NCI-H226 (cell line): ENCODE results near the gene LIFR.
"Not testable (repeated sequence)": the region's sequence is repeated elsewhere in the genome, so short reads cannot be mapped to it uniquely, and the experiment has no call there.

Experiments
- DNase-seq: peaks from one replicate; pipeline ENCODE4 v3.0.0-alpha.2; 2015

LIFR gene

DNA sequence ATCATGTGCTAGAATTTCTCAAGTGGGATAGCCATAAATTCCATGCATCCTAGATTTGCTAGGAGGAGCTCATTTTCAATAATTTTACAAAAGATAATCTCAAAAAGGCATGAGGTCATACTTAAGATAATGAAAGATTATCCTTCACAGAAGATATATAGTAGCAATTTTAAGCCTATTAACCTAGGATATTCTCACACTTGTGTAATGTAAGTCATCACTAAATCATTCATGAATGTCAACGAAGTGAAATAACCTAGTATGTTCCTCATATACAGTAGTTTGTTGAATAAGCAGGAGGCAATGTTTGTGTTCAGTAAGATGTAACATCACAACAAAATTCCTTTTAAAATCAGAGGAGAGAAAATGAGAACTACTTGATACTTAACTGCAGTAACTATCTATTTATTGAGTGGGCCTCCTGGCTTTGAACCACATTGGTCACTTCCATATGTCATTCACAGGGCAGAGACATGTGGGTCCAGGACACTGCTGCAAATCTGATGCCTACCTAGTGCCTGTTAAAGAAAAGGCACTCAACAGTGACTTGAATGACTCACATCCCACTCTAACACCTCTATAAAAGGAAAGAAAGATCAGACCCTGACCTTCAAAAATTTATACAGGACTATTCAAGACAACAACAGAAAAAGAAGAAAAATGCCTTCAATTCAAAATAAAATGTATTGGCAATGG, 8.2 kb downstream of the LIFR start:
- DNase-seq: peak; percentile 24

- no peak for DNase-seq
Measured at GRCh38 chr5:38547257-38547656, 9.2 kb downstream of the LIFR start.

DNA sequence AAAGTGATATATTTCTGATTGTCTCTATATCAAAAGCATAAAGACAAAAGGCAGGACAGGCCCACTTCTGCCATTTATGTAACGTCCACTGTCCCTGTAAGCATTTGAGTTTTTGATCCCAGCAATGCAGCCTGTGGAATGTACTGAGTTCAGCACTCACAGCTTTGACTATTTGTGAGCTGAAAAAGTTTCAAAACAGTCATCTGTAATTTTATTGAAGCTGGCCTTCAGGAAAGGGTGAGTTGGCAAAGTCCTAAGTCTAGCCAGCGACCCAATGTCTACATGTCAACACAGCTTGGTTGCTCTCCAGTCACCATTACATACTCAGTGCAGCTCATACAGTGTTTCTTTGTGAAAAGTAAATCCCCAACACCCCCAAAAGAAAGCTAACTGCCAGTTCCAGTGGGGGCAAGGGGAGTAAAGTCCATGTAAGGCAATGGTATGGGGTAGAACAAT, 9.7 kb downstream of the LIFR start:
- no peak for DNase-seq

DNA sequence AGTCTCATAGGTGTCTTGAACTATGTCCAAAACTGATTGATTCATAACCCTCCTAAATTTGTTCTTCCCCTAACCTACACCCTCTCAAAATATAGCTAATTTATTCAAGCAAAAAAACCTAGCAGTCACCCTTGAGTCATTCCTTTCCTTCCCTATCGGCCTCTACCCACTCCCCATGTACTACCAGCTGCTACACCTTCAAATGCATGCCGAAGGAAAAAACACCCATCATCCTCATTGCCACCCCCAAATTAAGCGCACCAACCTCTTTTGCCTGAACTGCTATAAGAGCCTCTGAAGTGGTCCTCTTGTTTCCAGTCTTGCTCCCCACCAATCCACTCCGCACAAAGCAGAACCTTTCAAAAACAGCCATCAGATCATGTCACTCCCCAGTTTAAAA, 12.6 kb downstream of the LIFR start:
- DNase-seq: no peak

- no peak for DNase-seq
Measured at GRCh38 chr5:38543074-38543473, 13.4 kb downstream of the LIFR start.

DNA sequence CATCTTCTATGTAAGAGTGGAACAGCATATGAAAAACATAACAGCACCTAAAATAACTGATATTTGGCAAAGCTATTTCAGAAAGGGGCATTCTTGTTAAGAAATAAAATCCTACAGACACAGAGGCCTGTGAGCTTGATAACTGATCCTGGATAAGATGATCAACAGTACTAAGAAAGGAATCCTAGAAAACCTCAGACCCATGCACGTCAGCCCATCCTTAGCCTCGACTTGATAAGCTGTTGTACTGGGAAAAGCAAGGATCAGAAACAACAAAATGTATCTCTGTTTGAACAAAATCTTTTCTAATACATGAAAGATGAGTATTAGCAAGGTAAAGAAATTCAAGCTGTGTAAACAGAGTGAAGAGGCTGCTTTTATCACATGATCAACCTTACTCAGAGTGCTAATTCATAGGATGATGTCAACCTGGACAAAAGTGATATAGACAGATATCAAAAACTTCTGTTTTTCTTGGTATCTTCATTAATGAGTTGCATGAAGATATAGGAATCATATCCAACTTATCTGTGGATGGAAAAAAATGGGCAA, 15.2 kb downstream of the LIFR start:
- no peak for DNase-seq

- DNase-seq: no peak
Measured at GRCh38 chr5:38540314-38540713, 16.1 kb downstream of the LIFR start.

DNA sequence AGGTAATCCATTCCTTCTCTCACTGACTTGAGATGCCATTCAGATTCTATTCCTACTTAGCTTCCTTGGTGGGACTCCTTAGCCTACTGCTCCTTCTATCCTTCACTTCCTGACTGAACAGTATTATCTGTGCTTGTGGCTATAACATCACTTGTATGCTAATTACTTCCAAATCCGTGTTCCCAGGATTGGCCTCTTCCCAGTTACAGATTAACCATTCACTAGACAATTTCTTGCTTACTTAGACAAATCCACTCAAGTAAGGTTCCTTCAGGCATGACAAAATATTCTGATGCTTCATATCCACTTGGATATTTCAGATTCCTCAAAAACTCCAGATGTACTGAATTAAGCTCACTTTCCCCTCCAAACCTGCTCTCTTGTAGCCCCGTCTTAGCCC, 18.3 kb downstream of the LIFR start:
- no peak for DNase-seq

DNA sequence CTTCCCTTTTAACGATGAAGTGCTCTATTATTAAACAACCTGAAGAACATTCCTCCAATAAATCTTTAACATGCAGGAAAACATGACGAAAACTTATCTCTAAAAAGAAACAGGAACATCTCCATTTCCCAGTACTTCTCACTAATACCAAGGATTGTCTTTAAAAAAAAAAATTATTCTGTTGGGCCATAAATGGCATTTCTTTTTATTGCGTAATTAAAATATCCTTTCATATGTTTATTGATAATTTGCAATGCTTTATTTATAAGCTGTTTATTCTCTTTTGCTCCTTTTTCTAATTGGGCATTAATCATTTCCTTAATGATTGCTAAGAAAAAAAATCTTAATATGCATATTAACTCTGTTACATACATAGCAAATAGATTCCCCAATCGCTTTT, 18.9 kb downstream of the LIFR start:
- DNase-seq: no peak

DNA sequence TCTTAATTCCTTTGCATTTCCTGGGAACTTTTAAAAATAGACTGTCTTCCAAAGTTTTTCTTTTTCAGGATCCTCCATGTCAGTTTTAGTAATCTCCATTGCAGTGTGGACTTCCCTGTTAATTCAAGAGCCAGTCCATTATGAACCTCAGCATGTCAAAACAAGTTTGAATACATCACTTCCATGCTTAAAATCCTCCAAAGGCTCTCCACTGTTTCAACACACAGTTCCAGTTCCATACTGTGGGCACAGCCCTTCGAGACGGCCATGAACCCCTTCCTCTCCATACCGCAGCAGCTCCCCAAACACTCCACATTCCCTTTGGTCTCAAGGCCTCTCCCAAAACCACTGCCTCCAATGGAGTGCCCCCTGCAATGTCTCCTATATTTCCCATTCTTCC, 19.5 kb downstream of the LIFR start:
- DNase-seq: no peak

DNA sequence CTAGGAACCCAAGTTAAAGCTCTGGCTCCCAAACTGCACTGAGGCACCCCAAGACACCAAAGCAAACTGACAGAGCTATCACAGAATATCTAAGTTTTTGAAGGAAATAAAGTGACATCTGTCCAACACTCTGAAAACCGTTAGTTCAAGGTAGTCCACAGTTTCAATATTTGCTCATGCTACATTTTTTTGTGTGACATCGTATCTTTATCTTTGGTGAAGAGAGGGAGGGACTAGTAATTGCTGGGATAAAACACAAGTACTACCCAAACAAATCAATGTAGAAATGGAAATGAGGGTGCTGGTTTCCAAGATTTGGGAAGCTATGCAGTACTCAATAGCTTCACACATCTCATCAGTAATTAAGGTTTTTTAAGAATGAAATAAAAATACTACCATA, 20.6 kb downstream of the LIFR start:
- no peak for DNase-seq

- DNase-seq: no peak
Measured at GRCh38 chr5:38535248-38535750, 21.1 kb downstream of the LIFR start.

- no peak for DNase-seq
Measured at GRCh38 chr5:38534156-38534453, 22.3 kb downstream of the LIFR start.

DNA sequence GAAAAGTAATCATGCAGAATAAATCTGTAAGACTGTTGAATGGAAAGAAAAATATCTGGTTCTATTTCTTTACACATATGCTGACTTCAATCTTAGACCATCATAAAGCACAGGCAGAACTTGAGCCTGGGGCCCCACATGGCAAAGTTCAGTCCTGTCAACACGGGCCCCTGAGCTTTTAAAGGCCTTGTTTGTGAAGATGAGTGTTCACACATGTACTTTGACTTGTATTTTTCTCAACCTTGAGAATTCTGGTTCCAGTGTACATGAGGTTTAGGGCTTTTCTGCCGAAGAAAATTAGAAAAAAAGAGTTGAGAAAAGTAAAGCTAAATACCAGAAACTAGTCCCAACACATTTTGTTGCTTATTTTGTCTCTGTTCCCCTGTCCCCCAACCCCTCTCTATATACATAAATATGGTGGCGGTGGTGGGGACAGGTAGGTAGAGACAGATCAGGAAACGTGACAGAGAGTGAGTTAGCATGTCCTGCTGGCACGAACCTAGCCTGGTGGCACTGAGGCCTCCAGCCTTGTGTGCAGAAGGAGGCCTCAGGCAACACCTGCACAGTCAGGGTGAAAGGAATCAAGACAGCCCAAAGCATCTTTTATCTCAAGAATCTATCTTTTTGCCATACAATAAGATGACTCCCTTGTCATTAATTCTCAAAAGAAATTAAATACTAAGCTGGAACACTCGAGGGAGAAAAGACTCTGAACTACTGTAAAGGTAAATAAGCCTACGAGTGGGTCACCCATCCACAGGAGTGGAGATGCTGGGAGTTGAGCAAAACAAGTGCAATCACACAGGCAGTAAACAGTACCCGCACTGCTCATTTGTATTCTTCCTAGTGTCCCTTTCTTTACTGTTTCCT, 22.9 kb downstream of the LIFR start:
- DNase-seq: no peak

DNA sequence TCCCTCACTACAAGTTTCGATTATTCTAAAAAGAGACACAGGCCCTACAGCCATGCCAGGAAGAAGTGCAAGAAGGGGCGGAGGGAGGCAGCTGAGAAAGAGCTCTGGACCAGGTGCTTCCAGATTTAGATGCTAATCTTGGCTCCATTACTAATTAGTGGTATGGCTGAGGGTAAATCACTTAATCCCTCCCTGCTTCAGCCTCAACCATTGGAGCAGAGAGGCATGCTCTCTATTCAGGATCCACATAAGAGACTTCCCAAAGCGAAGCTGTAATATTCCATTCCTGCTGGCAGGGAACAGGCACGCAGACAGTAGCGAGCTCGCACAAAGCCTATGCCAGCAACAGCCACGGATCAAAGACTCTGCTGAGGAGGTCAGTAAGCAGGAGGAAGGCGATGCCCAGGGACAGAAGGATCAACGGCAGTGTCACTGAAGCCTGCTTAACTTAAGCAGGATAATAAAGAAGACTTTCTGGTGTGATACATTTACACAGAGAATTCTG, 24.2 kb downstream of the LIFR start:
- DNase-seq: no peak

DNA sequence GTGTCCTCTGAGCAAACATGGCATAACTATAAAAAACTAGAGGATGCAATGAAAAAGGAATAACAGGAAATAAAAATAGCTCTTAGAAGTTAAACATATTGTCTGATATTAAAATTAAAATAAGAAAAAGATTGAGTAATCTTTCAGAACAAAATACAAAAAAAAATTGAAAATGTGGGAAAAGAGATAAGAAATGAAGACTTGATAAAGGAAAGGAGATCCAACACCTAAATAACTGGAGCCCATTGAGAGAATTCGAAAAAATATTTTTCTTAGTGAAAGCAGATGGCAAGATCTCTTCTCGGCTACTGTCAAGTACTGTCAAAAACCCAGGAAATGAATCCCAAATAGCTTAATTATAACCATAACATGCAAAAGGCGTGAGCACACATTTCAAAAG, 24.9 kb downstream of the LIFR start:
- DNase-seq: no peak

GRCh38 chr5:38529955-38530646, 26.3 kb downstream of the LIFR start:
- no peak for DNase-seq

DNA sequence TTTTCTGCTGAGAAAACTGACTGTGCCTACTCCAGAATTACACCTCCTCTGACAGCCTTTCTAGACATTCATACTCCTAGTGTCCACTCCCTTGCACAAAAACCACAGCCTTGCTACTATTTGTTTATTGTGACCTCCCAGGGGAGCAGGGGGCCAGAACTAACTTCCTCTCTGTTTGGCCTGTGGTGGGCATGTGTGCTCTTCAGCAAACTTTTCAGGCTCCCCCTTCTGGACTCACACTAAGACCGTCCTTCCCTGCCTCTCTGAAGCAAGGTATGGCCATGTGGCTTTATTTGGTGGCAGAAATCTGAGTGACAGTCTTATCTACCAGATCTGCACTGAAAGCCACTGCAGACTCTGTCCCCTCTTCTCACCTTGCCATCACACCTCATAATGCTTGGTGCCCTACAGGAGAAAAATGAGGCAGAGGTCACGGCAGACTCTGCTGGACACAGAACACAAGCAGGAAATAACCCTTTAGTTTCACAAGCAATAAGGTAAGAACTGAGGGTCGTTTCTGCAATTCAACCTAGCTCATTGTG, 28.2 kb downstream of the LIFR start:
- DNase-seq: no peak

- DNase-seq: no peak
Measured at GRCh38 chr5:38527475-38527874, 29.0 kb downstream of the LIFR start.

DNA sequence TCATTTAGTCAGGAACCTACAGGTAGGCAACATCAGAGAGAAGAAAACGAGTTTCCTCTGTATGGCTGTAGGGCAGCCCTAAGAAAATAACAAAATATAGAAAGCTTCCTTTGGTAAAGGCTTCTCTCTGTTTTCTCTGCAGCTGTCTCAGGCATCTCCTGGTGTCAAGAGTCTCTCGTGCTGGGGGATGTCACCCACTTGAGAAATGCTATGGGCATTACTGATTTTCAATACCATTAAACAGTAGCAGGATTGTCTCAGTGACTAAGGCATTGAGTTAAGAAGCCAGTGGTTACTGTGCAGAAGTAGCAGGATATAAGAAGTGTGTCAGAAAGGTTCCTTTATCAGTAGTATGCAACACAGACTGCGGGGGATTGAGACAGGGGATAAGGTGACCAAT, 32.4 kb downstream of the LIFR start:
- no peak for DNase-seq

- DNase-seq: no peak
Measured at GRCh38 chr5:38519476-38519875, 37.0 kb downstream of the LIFR start.

- no peak for DNase-seq
Measured at GRCh38 chr5:38518341-38518740, 38.1 kb downstream of the LIFR start.

DNA sequence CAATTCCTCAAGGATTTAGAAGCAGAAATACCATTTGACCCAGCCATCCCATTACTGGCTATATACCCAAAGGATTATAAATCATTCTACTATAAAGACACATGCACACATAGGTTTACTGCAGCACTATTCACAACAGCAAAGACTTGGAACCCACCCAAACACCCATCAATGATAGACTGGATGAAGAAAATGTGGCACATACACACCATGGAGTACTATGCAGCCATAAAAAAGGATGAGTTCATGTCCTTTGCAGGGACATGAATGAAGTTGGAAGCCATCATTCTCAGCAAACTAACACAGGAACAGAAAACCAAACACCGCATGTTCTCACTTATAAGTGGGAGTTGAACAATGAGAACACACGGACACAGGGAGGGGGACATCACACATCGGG, 39.8 kb downstream of the LIFR start:
- DNase-seq: not testable (repeated sequence)
